CMK (cell line): ENCODE data around the gene NKAIN1.
"Not testable (repeated sequence)": the region's sequence is repeated elsewhere in the genome, so short reads cannot be mapped to it uniquely, and the experiment has no call there.

Experiments
- DNase-seq: peaks from one replicate; pipeline ENCODE4 v3.0.0-alpha.2; 2010; ENCODE audit warnings: low read depth

The NKAIN1 gene

GRCh38 chr1:31239653-31240241, at the start of gene NKAIN1:
TSS of gene NKAIN1 (minus strand) at chr1:31239887. CDS start at chr1:31239547, 340 bp downstream.
- no peak for DNase-seq

GRCh38 chr1:31289021-31289420, 49.3 kb upstream of the NKAIN1 start:
- DNase-seq: no peak

GRCh38 chr1:31287791-31288190, 48.1 kb upstream of the NKAIN1 start:
- not testable (repeated sequence) for DNase-seq

- DNase-seq: not testable (repeated sequence)
Measured at GRCh38 chr1:31282426-31282825, 42.7 kb upstream of the NKAIN1 start.

GRCh38 chr1:31273619-31274018, 33.9 kb upstream of the NKAIN1 start:
- no peak for DNase-seq

- no peak for DNase-seq
Measured at GRCh38 chr1:31272369-31272768, 32.7 kb upstream of the NKAIN1 start.

GRCh38 chr1:31266547-31266946, 26.9 kb upstream of the NKAIN1 start:
- DNase-seq: no peak

GRCh38 chr1:31264790-31265386, 25.2 kb upstream of the NKAIN1 start:
- DNase-seq: no peak

- DNase-seq: no peak
Measured at GRCh38 chr1:31263408-31263807, 23.7 kb upstream of the NKAIN1 start.

GRCh38 chr1:31262393-31262792, 22.7 kb upstream of the NKAIN1 start:
- DNase-seq: not testable (repeated sequence)

- DNase-seq: no peak
Measured at GRCh38 chr1:31261916-31262315, 22.2 kb upstream of the NKAIN1 start.

GRCh38 chr1:31259746-31260145, 20.1 kb upstream of the NKAIN1 start:
- no peak for DNase-seq

- no peak for DNase-seq
Measured at GRCh38 chr1:31258581-31258980, 18.9 kb upstream of the NKAIN1 start.

- DNase-seq: no peak
Measured at GRCh38 chr1:31257213-31257612, 17.5 kb upstream of the NKAIN1 start.

GRCh38 chr1:31249854-31250253, 10.2 kb upstream of the NKAIN1 start:
- DNase-seq: no peak

- DNase-seq: no peak
Measured at GRCh38 chr1:31248276-31248675, 8.6 kb upstream of the NKAIN1 start.

- DNase-seq: no peak
Measured at GRCh38 chr1:31244326-31244725, 4.6 kb upstream of the NKAIN1 start.

GRCh38 chr1:31243501-31244286, 4.0 kb upstream of the NKAIN1 start:
- no peak for DNase-seq

GRCh38 chr1:31241321-31241720, 1.6 kb upstream of the NKAIN1 start:
- no peak for DNase-seq

- DNase-seq: no peak
Measured at GRCh38 chr1:31238986-31239613, 587 bp downstream of the NKAIN1 start.

GRCh38 chr1:31238612-31238985, 1.1 kb downstream of the NKAIN1 start:
- DNase-seq: no peak

- no peak for DNase-seq
Measured at GRCh38 chr1:31234870-31235269, 4.8 kb downstream of the NKAIN1 start.
